H1 (cell line): ENCODE results near the gene GLMP. TPM values are rescaled to one million over a fixed set of nuclear protein-coding genes. Genes with fewer than 3 reads are reported as not detected.

Experiments
- CTCF ChIA-PET: fragments of 300-600 bp; sonication (Branson Sonifier 250); formaldehyde crosslinking; loops from one replicate; lab custom pipeline; 2021; ENCODE audit not compliant: partially characterized antibody; lab: Charles Lee
- POLR2A ChIA-PET: fragments of 300-600 bp; sonication (Branson Sonifier 250); formaldehyde crosslinking; loops from one replicate; lab custom pipeline; 2021; ENCODE audit warnings: inconsistent platforms; ENCODE audit not compliant: partially characterized antibody; lab: Charles Lee
- DNase-seq, 2 experiments: peaks; one replicate each; pipeline versions ENCODE4 v3.0.0 to v3.0.0-alpha.2; 2010 to 2022; ENCODE audit warnings: low spot score in 2 of 2, low read depth in 1 of 2, mixed read lengths in 1 of 2
- FAIRE-seq: peaks from 2 replicates; lab custom pipeline; 2011; peaks lifted over from hg19 to GRCh38; lab: Jason Lieb, UNC
- H2AFZ ChIP-seq: 2 replicates; pipeline ENCODE4 v1.8.1; 2012; ENCODE audit warnings: low read length, inconsistent platforms
- H2AK5ac ChIP-seq: 2 replicates; pipeline ENCODE4 v1.6.1; 2013; ENCODE audit warnings: low read depth, low read length
- H2BK120ac ChIP-seq: replicated peaks from 2 replicates; pipeline ENCODE3; 2013; ENCODE audit warnings: low read depth, low read length, inconsistent platforms
- H2BK12ac ChIP-seq: 2 replicates; pipeline ENCODE4 v1.6.1; 2013; ENCODE audit warnings: low read depth, low read length
- H2BK15ac ChIP-seq: 2 replicates; pipeline ENCODE4 v1.6.1; 2013; ENCODE audit warnings: low read length
- H2BK20ac ChIP-seq: 2 replicates; pipeline ENCODE4 v1.6.1; 2013; ENCODE audit warnings: low read length
- H2BK5ac ChIP-seq: 2 replicates; pipeline ENCODE4 v1.6.1; 2013; ENCODE audit warnings: low read depth, low read length
- H3K14ac ChIP-seq: 2 replicates; pipeline ENCODE4 v1.6.1; 2013; ENCODE audit warnings: inconsistent platforms; ENCODE audit not compliant: insufficient read length
- H3K18ac ChIP-seq: 2 replicates; pipeline ENCODE4 v1.6.1; 2013; ENCODE audit warnings: low read length; ENCODE audit errors: extremely low read depth
- H3K23ac ChIP-seq: 2 replicates; pipeline ENCODE4 v1.6.1; 2013; ENCODE audit warnings: inconsistent platforms; ENCODE audit not compliant: insufficient read length
- H3K23me2 ChIP-seq: 2 replicates; pipeline ENCODE4 v1.6.1; 2013; ENCODE audit warnings: low read depth, low read length
- H3K27ac ChIP-seq: 2 replicates; pipeline ENCODE4 v1.6.1; 2011; ENCODE audit warnings: low read depth, low read length, inconsistent platforms
- H3K27me3 ChIP-seq, 4 experiments: replicated peaks in 1 of 4; 1 replicate in 1 of 4; 2 replicates in 3 of 4; pipeline versions ENCODE4 v1.6.1 to v1.8.1; 2011 to 2013; ENCODE audit warnings: low read length in 3 of 4, mild to moderate bottlenecking in 3 of 4, inconsistent platforms in 2 of 4, mixed read lengths in 2 of 4, moderate library complexity in 1 of 4; ENCODE audit not compliant: control insufficient read depth in 3 of 4, insufficient read depth in 3 of 4; ENCODE audit errors: extremely low read depth in 1 of 4
- H3K36me3 ChIP-seq, 4 experiments: 2 replicates each; pipeline versions ENCODE4 v1.6.1 to v1.8.1; 2011 to 2013; ENCODE audit warnings: mild to moderate bottlenecking in 4 of 4, low read length in 3 of 4, moderate library complexity in 2 of 4, control low read depth in 1 of 4, inconsistent platforms in 1 of 4; ENCODE audit not compliant: insufficient read depth in 4 of 4, control insufficient read depth in 2 of 4
- H3K4ac ChIP-seq: replicated peaks from 2 replicates; pipeline ENCODE3; 2013; ENCODE audit warnings: low read length, low read depth, mixed read lengths, inconsistent platforms; ENCODE audit not compliant: insufficient read length
- H3K4me1 ChIP-seq, 4 experiments: replicated peaks in 1 of 4; 1 replicate in 1 of 4; 2 replicates in 3 of 4; pipeline versions ENCODE4 v1.6.1 to v1.8.1; 2011 to 2013; ENCODE audit warnings: low read length in 3 of 4, inconsistent platforms in 2 of 4, mixed read lengths in 1 of 4; ENCODE audit not compliant: insufficient read depth in 4 of 4, control insufficient read depth in 3 of 4
- H3K4me2 ChIP-seq, 2 experiments: 2 replicates each; pipeline versions ENCODE4 v1.6.1 to v1.8.1; 2011 to 2013; ENCODE audit warnings: low read depth in 2 of 2, low read length in 2 of 2, control low read depth in 1 of 2, inconsistent platforms in 1 of 2, mild to moderate bottlenecking in 1 of 2; ENCODE audit not compliant: insufficient read depth in 1 of 2
- H3K4me3 ChIP-seq, 4 experiments: fragments of 200-600, 300-600 bp in 1 of 4; sonication (generic), shearing (Covaris generic), sonication (Bioruptor Twin) in 1 of 4; 2 replicates each; pipeline versions ENCODE4 v1.5.1 to v1.8.1; 2011 to 2016; ENCODE audit warnings: low read length in 4 of 4, low read depth in 3 of 4, control low read depth in 2 of 4, inconsistent platforms in 2 of 4, mild to moderate bottlenecking in 2 of 4, mixed read lengths in 1 of 4, moderate library complexity in 1 of 4; ENCODE audit not compliant: insufficient read depth in 2 of 4; ENCODE audit errors: extremely low read depth in 1 of 4
- H3K56ac ChIP-seq: replicated peaks from 2 replicates; pipeline ENCODE3; 2013; ENCODE audit warnings: low read depth, mild to moderate bottlenecking, mixed read lengths, low read length, inconsistent platforms; ENCODE audit not compliant: insufficient read length
- H3K79me1 ChIP-seq: 2 replicates; pipeline ENCODE4 v1.6.1; 2013; ENCODE audit warnings: low read depth, low read length, control low read depth
- H3K79me2 ChIP-seq, 2 experiments: 2 replicates each; pipeline versions ENCODE4 v1.6.1 to v1.8.1; 2012 to 2013; ENCODE audit warnings: low read length in 2 of 2, mild to moderate bottlenecking in 2 of 2, inconsistent platforms in 1 of 2; ENCODE audit not compliant: insufficient read depth in 2 of 2, control insufficient read depth in 1 of 2
- H3K9ac ChIP-seq, 4 experiments: replicated peaks in 1 of 4; 1 replicate in 1 of 4; 2 replicates in 3 of 4; pipeline versions ENCODE4 v1.6.1 to v1.8.1; 2011 to 2013; ENCODE audit warnings: low read depth in 3 of 4, low read length in 3 of 4, control low read depth in 2 of 4, mild to moderate bottlenecking in 2 of 4, moderate library complexity in 2 of 4, inconsistent platforms in 1 of 4; ENCODE audit errors: extremely low read depth in 1 of 4
- H3K9me3 ChIP-seq, 2 experiments: 2 replicates each; pipeline versions ENCODE4 v1.6.1 to v1.8.1; 2012 to 2013; ENCODE audit warnings: mild to moderate bottlenecking in 2 of 2, moderate library complexity in 2 of 2, control low read depth in 1 of 2, inconsistent platforms in 1 of 2, low read depth in 1 of 2, low read length in 1 of 2, mixed read lengths in 1 of 2; ENCODE audit not compliant: insufficient read depth in 2 of 2
- H4K20me1 ChIP-seq, 2 experiments: replicated peaks in 1 of 2; 2 replicates each; pipeline versions ENCODE3 to v1.8.1; 2011 to 2013; ENCODE audit warnings: inconsistent platforms in 2 of 2, low read length in 2 of 2, mild to moderate bottlenecking in 1 of 2; ENCODE audit not compliant: insufficient read depth in 2 of 2, control insufficient read depth in 1 of 2
- H4K5ac ChIP-seq: 2 replicates; pipeline ENCODE4 v1.6.1; 2013; ENCODE audit warnings: low read length, low read depth, mixed read lengths, inconsistent platforms; ENCODE audit not compliant: insufficient read length
- H4K8ac ChIP-seq: 2 replicates; pipeline ENCODE4 v1.8.0; 2013; ENCODE audit warnings: mild to moderate bottlenecking, moderate library complexity, low read length, inconsistent platforms; ENCODE audit not compliant: insufficient read depth; ENCODE audit errors: extremely low read depth
- H4K91ac ChIP-seq: replicated peaks from 2 replicates; pipeline ENCODE3; 2013; ENCODE audit warnings: low read length, mixed read lengths, inconsistent platforms; ENCODE audit not compliant: insufficient read length
- ASH2L ChIP-seq: fragments of 200-600, 300-600 bp; sonication (generic); IDR thresholded peaks from one replicate; pipeline ENCODE4 v1.7.1; 2017; ENCODE audit warnings: low read length
- BACH1 ChIP-seq: IDR thresholded peaks from 2 replicates; pipeline ENCODE4 v1.6.1; 2012; ENCODE audit warnings: low read length, improper control_type of control experiment
- BRCA1 ChIP-seq: IDR thresholded peaks from 2 replicates; pipeline ENCODE4 v1.6.1; 2012; ENCODE audit warnings: low read depth, low read length, improper control_type of control experiment
- CBX8 ChIP-seq: fragments of 300-800, 300-1000 bp; sonication (generic); IDR thresholded peaks from 2 replicates; pipeline ENCODE4 v1.7.1; 2016; ENCODE audit warnings: low read depth, low read length, borderline replicate concordance
- EGR1 ChIP-seq: IDR thresholded peaks from 2 replicates; pipeline ENCODE4 v1.6.1; 2011; ENCODE audit warnings: low read depth, low read length, borderline replicate concordance
- EP300 ChIP-seq, 2 experiments: IDR thresholded peaks; 1 replicate in 1 of 2; 2 replicates in 1 of 2; pipeline ENCODE4 v1.6.1; 2011 to 2012; ENCODE audit warnings: low read depth in 2 of 2, low read length in 2 of 2, mild to moderate bottlenecking in 2 of 2, borderline replicate concordance in 1 of 2, inconsistent platforms in 1 of 2, moderate library complexity in 1 of 2
- JUND ChIP-seq: IDR thresholded peaks from 2 replicates; pipeline ENCODE4 v1.6.1; 2011; ENCODE audit warnings: mild to moderate bottlenecking, improper control_type of control experiment, low read length
- KDM1A ChIP-seq: fragments of 200-600, 300-600 bp; sonication (generic); IDR thresholded peaks from 2 replicates; pipeline ENCODE4 v1.7.1; 2016; ENCODE audit warnings: mild to moderate bottlenecking, low read length, borderline replicate concordance
- MAFK ChIP-seq: IDR thresholded peaks from 2 replicates; pipeline ENCODE4 v1.6.1; 2012; ENCODE audit warnings: low read depth, mild to moderate bottlenecking, improper control_type of control experiment, low read length
- NRF1 ChIP-seq: IDR thresholded peaks from 2 replicates; pipeline ENCODE4 v1.6.1; 2011; ENCODE audit warnings: mild to moderate bottlenecking, low read depth, low read length, improper control_type of control experiment
- PHF8 ChIP-seq: fragments of 200-600 bp; sonication (generic); conservative IDR thresholded peaks from 2 replicates; pipeline ENCODE4 v1.7.1; 2012; ENCODE audit warnings: low read depth, mild to moderate bottlenecking, inconsistent platforms, low read length, moderate library complexity
- POLR2AphosphoS5 ChIP-seq: IDR thresholded peaks from 2 replicates; pipeline ENCODE4 v1.6.1; 2011; ENCODE audit warnings: low read depth, low read length
- RAD21 ChIP-seq, 2 experiments: IDR thresholded peaks in 1 of 2; conservative IDR thresholded peaks in 1 of 2; 2 replicates each; pipeline ENCODE4 v1.6.1; 2011; ENCODE audit warnings: low read depth in 2 of 2, low read length in 2 of 2, improper control_type of control experiment in 1 of 2, inconsistent platforms in 1 of 2, mild to moderate bottlenecking in 1 of 2, moderate library complexity in 1 of 2
- SRF ChIP-seq: IDR thresholded peaks from 2 replicates; pipeline ENCODE4 v1.6.1; 2011; ENCODE audit warnings: mild to moderate bottlenecking, low read depth, low read length, moderate library complexity
- TBP ChIP-seq: IDR thresholded peaks from 2 replicates; pipeline ENCODE4 v1.6.1; 2011; ENCODE audit warnings: low read depth, low read length, improper control_type of control experiment
- WGBS, 2 experiments: shearing (Covaris generic) in 1 of 2; methylation state at CpG; one replicate each; pipeline versions ENCODE4 v1.1.6 to v1.1.7; 2013 to 2015; ENCODE audit warnings: low lambda C conversion rate in 2 of 2, mixed read lengths in 2 of 2, inconsistent platforms in 1 of 2, low coverage in 1 of 2, missing lambda C conversion rate in 1 of 2; ENCODE audit not compliant: insufficient replicate concordance in 2 of 2, insufficient coverage in 1 of 2, insufficient read length in 1 of 2; ENCODE audit errors: extremely low coverage in 1 of 2, missing lambda C conversion rate in 1 of 2; 5-methylcytosine and 5-hydroxymethylcytosine counted together
- polyA plus RNA-seq, 7 experiments: library from polyadenylated mRNA; depleted of rRNA in 3 of 7; stranded (reverse) in 5 of 7; unstranded in 2 of 7; fragments of >200 nt in 5 of 7; fragments of 200-250 nt in 2 of 7; gene quantifications; 1 replicate in 5 of 7; 2 replicates in 1 of 7; 4 replicates in 1 of 7; pipeline versions ENCODE4 v1.2.1 to v1.2.3, GENCODE V29; 2011 to 2013; ENCODE audit warnings: missing spikeins in 2 of 7, mixed read lengths in 2 of 7
- total RNA-seq: library from RNA; stranded (reverse); fragmentation: NEBNext Ultra II Directional; extraction: Animal tissue kit (Norgen Biotek cat#: 25700); gene quantifications from 2 replicates; pipeline ENCODE4 v1.2.1, GENCODE V29; 2021

The GLMP gene
- total and polyA plus RNA-seq, 2 of the 8 experiments (the other 6 are each of a cell fraction or from before 2014, with no cell fraction given), result 48.1 to 59.5 TPM

- H2BK5ac ChIP-seq, result no peak overlapping the region
- no peak overlapping the region for H2BK20ac ChIP-seq
- H3K4me1 ChIP-seq, result no peaks in the 10 kb centered on the region
- peaks cover 0 to 2% of the 10 kb centered on the region in 2 experiments; a peak in 1 of 4 replicates for H3K9me3 ChIP-seq
- ChIA-PET CTCF (interaction anchor here (0.9 to 3.8 kb wide), 2 partner anchors 13 to 49 kb away, joined by 4 to 22 read pairs; no protein-coding TSS in a partner anchor), POLR2A (interaction anchor here (0.7 to 17.4 kb wide), 8 partner anchors 10 to 47 kb away, joined by 3 to 221 read pairs (median 4); partner anchors contain the start of genes GLMP, SMG5 and VHLL)
- H4K20me1 ChIP-seq, result peaks cover 2 to 3% of the 10 kb centered on the region in 2 experiments
- H3K4me3 ChIP-seq, result no peak overlapping the region
- no peak overlapping the region for H3K27ac ChIP-seq
- H3K4me2 ChIP-seq, result no peak overlapping the region
- no peak overlapping the region for H2BK12ac ChIP-seq
- no peak overlapping the region for H3K56ac ChIP-seq
- no peak for DNase-seq
- no peaks in the 10 kb centered on the region for H3K79me2 ChIP-seq
- no peak overlapping the region for H2BK15ac ChIP-seq
- H3K23me2 ChIP-seq, result no peaks in the 10 kb centered on the region
- no peak overlapping the region for H4K91ac ChIP-seq
- H2AK5ac ChIP-seq, result no peak overlapping the region
- no peak overlapping the region for H3K23ac ChIP-seq
- H3K36me3 ChIP-seq, result peaks cover 45 to 85% (median 76%) of the 10 kb centered on the region in 4 experiments
- no peak overlapping the region for H2BK120ac ChIP-seq
- no peak overlapping the region for H3K4ac ChIP-seq
- no peak overlapping the region for H4K5ac ChIP-seq
- H3K14ac ChIP-seq, result no peak overlapping the region
- no peak overlapping the region for H4K8ac ChIP-seq
- H2AFZ ChIP-seq, result no peak overlapping the region
- no peaks in the 10 kb centered on the region for H3K79me1 ChIP-seq
- H3K18ac ChIP-seq, result no peak overlapping the region
- H3K27me3 ChIP-seq, result no peaks in the 10 kb centered on the region
- 96% methylated on average over 3 of the region's 3 CpGs; no CpG with 5 or more reads in 1 of the 2 experiments for WGBS, 2 experiments
- no peak for FAIRE-seq
- H3K9ac ChIP-seq, result no peak overlapping the region
- TF ChIP-seq MAFK (no peak), POLR2AphosphoS5 (no peak), BRCA1 (no peak), SRF (no peak), KDM1A (no peak), NRF1 (no peak), ASH2L (no peak), EP300 (IDR thresholded peaks at IDR 0.05; ENCODE audit: borderline replicate concordance in 1 of 2, low read depth in 2 of 2, low read length in 2 of 2) (no peak), JUND (no peak), CBX8 (no peak), EGR1 (no peak), BACH1 (no peak), RAD21 (IDR thresholded peaks at IDR 0.05 in 1 of 2, conservative IDR thresholded peaks at IDR 0.05 in 1 of 2; ENCODE audit: low read depth in 2 of 2, low read length in 2 of 2) (no peak), TBP (no peak), PHF8 (no peak)
Observed at GRCh38 chr1:156270314-156270713, 25.2 kb downstream of the GLMP start.
